ENCODE results near the gene TMEM97.

DNA sequence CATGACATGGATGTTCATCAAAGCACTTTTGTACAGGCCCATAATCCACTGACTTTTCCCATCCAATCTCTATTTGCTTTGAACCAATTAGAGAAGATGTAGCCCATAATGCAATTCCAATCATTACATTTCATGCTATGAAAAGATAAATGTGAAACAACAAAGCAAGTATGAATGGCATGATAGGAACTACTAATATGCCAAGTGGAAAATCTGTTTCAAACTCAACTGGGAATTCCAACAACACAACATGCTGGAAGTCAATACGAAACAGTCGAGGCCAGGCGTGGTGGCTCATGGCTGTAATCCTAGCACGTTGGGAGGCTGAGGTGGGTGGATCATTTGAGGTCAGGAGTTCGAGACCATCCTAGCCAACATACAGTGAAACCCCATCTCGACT lies 39.6 kb upstream of the TMEM97 start:
- TF ChIP-seq, protein P1, sequence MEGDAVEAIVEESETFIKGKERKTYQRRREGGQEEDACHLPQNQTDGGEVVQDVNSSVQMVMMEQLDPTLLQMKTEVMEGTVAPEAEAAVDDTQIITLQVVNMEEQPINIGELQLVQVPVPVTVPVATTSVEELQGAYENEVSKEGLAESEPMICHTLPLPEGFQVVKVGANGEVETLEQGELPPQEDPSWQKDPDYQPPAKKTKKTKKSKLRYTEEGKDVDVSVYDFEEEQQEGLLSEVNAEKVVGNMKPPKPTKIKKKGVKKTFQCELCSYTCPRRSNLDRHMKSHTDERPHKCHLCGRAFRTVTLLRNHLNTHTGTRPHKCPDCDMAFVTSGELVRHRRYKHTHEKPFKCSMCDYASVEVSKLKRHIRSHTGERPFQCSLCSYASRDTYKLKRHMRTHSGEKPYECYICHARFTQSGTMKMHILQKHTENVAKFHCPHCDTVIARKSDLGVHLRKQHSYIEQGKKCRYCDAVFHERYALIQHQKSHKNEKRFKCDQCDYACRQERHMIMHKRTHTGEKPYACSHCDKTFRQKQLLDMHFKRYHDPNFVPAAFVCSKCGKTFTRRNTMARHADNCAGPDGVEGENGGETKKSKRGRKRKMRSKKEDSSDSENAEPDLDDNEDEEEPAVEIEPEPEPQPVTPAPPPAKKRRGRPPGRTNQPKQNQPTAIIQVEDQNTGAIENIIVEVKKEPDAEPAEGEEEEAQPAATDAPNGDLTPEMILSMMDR (IDR thresholded peaks at IDR 0.05; ENCODE audit: poor library complexity, severe bottlenecking): no peak
- TF ChIP-seq SMC3 (conservative IDR thresholded peaks at IDR 0.05; ENCODE audit: poor library complexity) (no peak), EZH2 (IDR thresholded peaks at IDR 0.05; ENCODE audit: borderline replicate concordance, insufficient read depth, low read length, poor library complexity, severe bottlenecking) (no peak), POLR2AphosphoS5 (IDR thresholded peaks at IDR 0.05) (no peak), RAD21 (conservative IDR thresholded peaks at IDR 0.05) (no peak), EP300 (conservative IDR thresholded peaks at IDR 0.05; ENCODE audit: poor library complexity, severe bottlenecking) (no peak)
- TF ChIP-seq, protein P2, sequence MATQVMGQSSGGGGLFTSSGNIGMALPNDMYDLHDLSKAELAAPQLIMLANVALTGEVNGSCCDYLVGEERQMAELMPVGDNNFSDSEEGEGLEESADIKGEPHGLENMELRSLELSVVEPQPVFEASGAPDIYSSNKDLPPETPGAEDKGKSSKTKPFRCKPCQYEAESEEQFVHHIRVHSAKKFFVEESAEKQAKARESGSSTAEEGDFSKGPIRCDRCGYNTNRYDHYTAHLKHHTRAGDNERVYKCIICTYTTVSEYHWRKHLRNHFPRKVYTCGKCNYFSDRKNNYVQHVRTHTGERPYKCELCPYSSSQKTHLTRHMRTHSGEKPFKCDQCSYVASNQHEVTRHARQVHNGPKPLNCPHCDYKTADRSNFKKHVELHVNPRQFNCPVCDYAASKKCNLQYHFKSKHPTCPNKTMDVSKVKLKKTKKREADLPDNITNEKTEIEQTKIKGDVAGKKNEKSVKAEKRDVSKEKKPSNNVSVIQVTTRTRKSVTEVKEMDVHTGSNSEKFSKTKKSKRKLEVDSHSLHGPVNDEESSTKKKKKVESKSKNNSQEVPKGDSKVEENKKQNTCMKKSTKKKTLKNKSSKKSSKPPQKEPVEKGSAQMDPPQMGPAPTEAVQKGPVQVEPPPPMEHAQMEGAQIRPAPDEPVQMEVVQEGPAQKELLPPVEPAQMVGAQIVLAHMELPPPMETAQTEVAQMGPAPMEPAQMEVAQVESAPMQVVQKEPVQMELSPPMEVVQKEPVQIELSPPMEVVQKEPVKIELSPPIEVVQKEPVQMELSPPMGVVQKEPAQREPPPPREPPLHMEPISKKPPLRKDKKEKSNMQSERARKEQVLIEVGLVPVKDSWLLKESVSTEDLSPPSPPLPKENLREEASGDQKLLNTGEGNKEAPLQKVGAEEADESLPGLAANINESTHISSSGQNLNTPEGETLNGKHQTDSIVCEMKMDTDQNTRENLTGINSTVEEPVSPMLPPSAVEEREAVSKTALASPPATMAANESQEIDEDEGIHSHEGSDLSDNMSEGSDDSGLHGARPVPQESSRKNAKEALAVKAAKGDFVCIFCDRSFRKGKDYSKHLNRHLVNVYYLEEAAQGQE (IDR thresholded peaks at IDR 0.05; ENCODE audit: borderline replicate concordance): no peak

Data from neural cell (in vitro differentiated cells).